Measurements from ENCODE around the gene ANXA3. TPM values are rescaled to one million over a fixed set of nuclear protein-coding genes. Genes with fewer than 3 reads are reported as not detected.

Gene ANXA3
- polyA plus RNA-seq, 3 donors = 33.3 to 62.7 (median 53.1) TPM

Other genes with a start within 250 kb of the ANXA3 start
- 10 to 100 TPM; 25.1 to 27.1 (median 25.5) TPM for gene BMP2K, start 224.6 kb downstream of the ANXA3 start, polyA plus RNA-seq (ENCODE audit: insufficient read length in 3 of 3)